AG04449 (cell line): ENCODE measurements around the gene PHF23.

Source experiments
- CTCF ChIA-PET: fragments of 350-600 bp; formaldehyde crosslinking; extraction: SDS; loops from one replicate; lab custom pipeline; 2021; ENCODE audit warnings: antibody characterized with exemption; lab: Yijun Ruan, JAX
- POLR2A ChIA-PET: fragments of 400-600, 350-600 bp; formaldehyde crosslinking; extraction: SDS; loops from one replicate; lab custom pipeline; 2020; ENCODE audit warnings: antibody characterized with exemption, inconsistent platforms; lab: Yijun Ruan, JAX
- DNase-seq: peaks from one replicate; pipeline ENCODE4 v3.0.0-alpha.2; 2010; ENCODE audit warnings: low read depth, low spot score
- H3K4me3 ChIP-seq: 2 replicates; pipeline ENCODE4 v1.5.1; 2011; ENCODE audit warnings: low read depth, mild to moderate bottlenecking, control low read depth, low read length
- CTCF ChIP-seq: IDR thresholded peaks from one replicate; pipeline ENCODE4 v1.5.1; 2011; ENCODE audit warnings: mild to moderate bottlenecking, moderate library complexity, low read length, control low read depth, inconsistent platforms; ENCODE audit not compliant: insufficient read depth; ENCODE audit errors: missing control alignments

Gene PHF23

GRCh38 chr17:7281953-7282751 lies 42.9 kb upstream of the PHF23 start:
- TF ChIP-seq CTCF: no peak
- peak overlapping the region; percentile 52 for H3K4me3 ChIP-seq
- DNase-seq: no peak
- CTCF ChIA-PET: interaction anchor here (0.8 to 13.4 kb wide), 10 partner anchors 9 to 405 kb away, joined by 3 to 255 read pairs (median 15); partner anchors contain the start of genes TP53 and WRAP53
- POLR2A ChIA-PET: interaction anchor here (0.7 to 1.4 kb wide), 2 partner anchors 16 to 22 kb away, joined by 3 to 4 read pairs; no protein-coding TSS in a partner anchor

- ChIA-PET POLR2A (interaction anchor here (0.6 to 1.4 kb wide), 3 partner anchors 22 to 70 kb away, joined by 3 to 4 read pairs (median 3); no protein-coding TSS in a partner anchor), CTCF (interaction anchor here (0.6 to 13.4 kb wide), 12 partner anchors 10 to 308 kb away, joined by 3 to 255 read pairs (median 7); partner anchors contain the start of gene NEURL4)
- no peak for TF ChIP-seq CTCF
- peak within 1 kb of the TSS; percentile 52 for H3K4me3 ChIP-seq
- DNase-seq: no peak
These were observed 42.1 kb upstream of the PHF23 start, which contains the start of gene SLC2A4 for GRCh38 chr17:7281074-7281952. SLC2A4 (plus strand) TSS chr17:7281718; CDS start chr17:7281935, 217 bp downstream.

GRCh38 chr17:7280519-7281073 lies 41.3 kb upstream of the PHF23 start:
- no peak for DNase-seq
- POLR2A ChIA-PET: interaction anchor here (1.0 to 1.4 kb wide), 2 partner anchors 21 to 65 kb away, joined by 3 to 4 read pairs; no protein-coding TSS in a partner anchor
- peak; percentile 96 for TF ChIP-seq CTCF
- H3K4me3 ChIP-seq: peak overlapping the region; percentile 52
- CTCF ChIA-PET: interaction anchor here (0.6 to 13.4 kb wide), 15 partner anchors 11 to 327 kb away, joined by 3 to 255 read pairs (median 4); partner anchors contain the start of genes CTDNEP1, MPDU1, NEURL4 and TNFSF12

GRCh38 chr17:7279448-7279847 lies 40.2 kb upstream of the PHF23 start:
- DNase-seq: no peak
- no peak for TF ChIP-seq CTCF
- no peak overlapping the region for H3K4me3 ChIP-seq
- POLR2A ChIA-PET: interaction anchor here (0.7 kb wide), 1 partner anchor 73 kb away, joined by 3 read pairs; no protein-coding TSS in a partner anchor
- CTCF ChIA-PET: interaction anchor here (0.9 to 13.4 kb wide), 8 partner anchors 12 to 281 kb away, joined by 3 to 255 read pairs (median 26); partner anchors contain the start of genes NEURL4 and PHF23

GRCh38 chr17:7266784-7267183 lies 27.5 kb upstream of the PHF23 start:
- POLR2A ChIA-PET: interaction anchor here (0.6 to 0.7 kb wide), 2 partner anchors 16 to 89 kb away, joined by 3 to 4 read pairs; no protein-coding TSS in a partner anchor
- CTCF ChIA-PET: interaction anchor here (1.0 to 5.3 kb wide), 3 partner anchors 14 to 30 kb away, joined by 4 to 29 read pairs (median 11); partner anchors contain the start of gene SLC2A4

More at GRCh38 chr17:7266784-7267183, 27.5 kb upstream of the PHF23 start:
- no peak for DNase-seq
- H3K4me3 ChIP-seq: no peak overlapping the region
- TF ChIP-seq CTCF: no peak
